Mononuclear cell (primary cell): Measurements from ENCODE around the gene THRA. TPM values are rescaled to one million over a fixed set of nuclear protein-coding genes. Genes with fewer than 3 reads are reported as not detected.

ENCODE experiments used
- total RNA-seq: library from RNA; depleted of rRNA; stranded (reverse); fragments of >200 nt; gene quantifications from one replicate; pipeline ENCODE4 v1.2.3, GENCODE V29; 2012

The THRA gene
- total RNA-seq, 1 donor, result 39.0 TPM

Other genes starting within 250 kb of the THRA start
- 47.5 TPM for gene IKZF3, start 198.7 kb upstream of the THRA start, total RNA-seq
- not detected for gene ZPBP2, start 194.8 kb upstream of the THRA start, total RNA-seq
- 10.7 TPM for gene GSDMB, start 144.3 kb upstream of the THRA start, total RNA-seq
- gene ORMDL3, start 135.4 kb upstream of the THRA start, total RNA-seq, result 57.3 TPM
- not detected for gene LRRC3C, start 135.2 kb upstream of the THRA start, total RNA-seq
- 0.94 TPM for gene GSDMA, start 100.0 kb upstream of the THRA start, total RNA-seq
- gene PSMD3, start 82.2 kb upstream of the THRA start, total RNA-seq, result 54.9 TPM
- gene CSF3, start 47.5 kb upstream of the THRA start, total RNA-seq, result not detected
- gene MED24, start 8.6 kb upstream of the THRA start, total RNA-seq, result 37.3 TPM
- 9.9 TPM for gene NR1D1, start 37.6 kb downstream of the THRA start, total RNA-seq
- 81.1 TPM for gene MSL1, start 59.0 kb downstream of the THRA start, total RNA-seq
- gene CASC3, start 77.6 kb downstream of the THRA start, total RNA-seq, result 49.6 TPM
- gene RAPGEFL1, start 114.5 kb downstream of the THRA start, total RNA-seq, result 2.3 TPM
- 11.8 TPM for gene WIPF2, start 156.3 kb downstream of the THRA start, total RNA-seq
- 0.21 TPM for gene CDC6, start 224.9 kb downstream of the THRA start, total RNA-seq
- 67.9 TPM for gene RARA, start 246.2 kb downstream of the THRA start, total RNA-seq